ENCODE data around the gene HYDIN.

GRCh38 chr16:71216714-71217113 lies 13.8 kb downstream of the HYDIN start:
- TF ChIP-seq ZNF114 (CRISPR knock-in tag; IDR thresholded peaks at IDR 0.05) (no peak), CTCF (conservative IDR thresholded peaks at IDR 0.05; ENCODE audit: low read depth in 2 of 2) (no peak), POLR2AphosphoS5 (IDR thresholded peaks at IDR 0.05; ENCODE audit: low read depth) (no peak), CREB1 (CRISPR knock-in tag; IDR thresholded peaks at IDR 0.05; ENCODE audit: low read depth) (no peak), REST (IDR thresholded peaks at IDR 0.05; ENCODE audit: unreplicated experiment) (no peak), ZNF331 (CRISPR knock-in tag; IDR thresholded peaks at IDR 0.05; ENCODE audit: low read depth) (no peak), JUNB (IDR thresholded peaks at IDR 0.05; ENCODE audit: unreplicated experiment) (no peak), EZH2 (IDR thresholded peaks at IDR 0.05; ENCODE audit: low read depth, unreplicated experiment) (no peak)

Measured in GM23338 (cell line).